Skeletal muscle satellite cell (primary cell): Measurements from ENCODE around the gene ODAD3.
"Not testable (repeated sequence)": the region's sequence is repeated elsewhere in the genome, so short reads cannot be mapped to it uniquely, and the experiment has no call there.

ENCODE experiments used
- H3K27me3 ChIP-seq: 2 replicates; pipeline ENCODE4 v1.7.0; 2013; ENCODE audit warnings: low read length; ENCODE audit not compliant: control insufficient read depth, insufficient read depth
- H3K36me3 ChIP-seq: 2 replicates; pipeline ENCODE4 v1.7.0; 2013; ENCODE audit warnings: mild to moderate bottlenecking, control low read depth, low read length; ENCODE audit not compliant: insufficient read depth
- H3K4me1 ChIP-seq: 2 replicates; pipeline ENCODE4 v1.7.0; 2013; ENCODE audit warnings: low read length; ENCODE audit not compliant: control insufficient read depth, insufficient read depth
- H3K4me2 ChIP-seq: 2 replicates; pipeline ENCODE4 v1.7.0; 2013; ENCODE audit warnings: mild to moderate bottlenecking, low read length
- H3K4me3 ChIP-seq: 2 replicates; pipeline ENCODE4 v1.7.0; 2013; ENCODE audit warnings: low read length
- H3K9ac ChIP-seq: 2 replicates; pipeline ENCODE4 v1.7.0; 2013; ENCODE audit warnings: mild to moderate bottlenecking, low read depth, low read length, moderate library complexity
- H3K9me3 ChIP-seq: replicated peaks from 2 replicates; pipeline ENCODE4 v1.7.0; 2013; ENCODE audit warnings: mild to moderate bottlenecking, control low read depth, low read length

Gene ODAD3

DNA sequence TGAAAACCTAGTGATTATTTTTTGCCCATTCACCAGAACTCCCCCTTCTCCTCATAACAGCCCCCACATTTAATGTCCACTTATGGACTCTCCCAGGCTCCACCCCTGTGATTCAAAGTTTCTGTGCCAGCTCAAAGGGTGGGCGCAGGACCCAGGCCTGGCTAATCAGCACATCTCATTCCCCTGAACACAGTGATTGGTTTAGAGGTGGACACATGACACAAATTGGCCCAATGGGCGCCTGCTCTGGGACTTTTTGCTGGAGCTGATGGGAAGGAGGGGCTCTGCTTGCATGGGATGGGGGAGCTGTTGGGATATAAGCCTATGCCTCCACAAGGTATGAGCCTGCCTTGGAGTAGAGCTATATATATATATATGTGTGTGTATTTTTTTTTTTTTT is 44.6 kb downstream of the ODAD3 start:
- no peaks in the 10 kb centered on the region for H3K36me3 ChIP-seq
- H3K9ac ChIP-seq = no peak overlapping the region
- H3K9me3 ChIP-seq = no peaks in the 10 kb centered on the region
- H3K4me3 ChIP-seq = no peak overlapping the region
- no peak overlapping the region for H3K4me2 ChIP-seq
- H3K4me1 ChIP-seq = no peaks in the 10 kb centered on the region
- no peaks in the 10 kb centered on the region for H3K27me3 ChIP-seq

DNA sequence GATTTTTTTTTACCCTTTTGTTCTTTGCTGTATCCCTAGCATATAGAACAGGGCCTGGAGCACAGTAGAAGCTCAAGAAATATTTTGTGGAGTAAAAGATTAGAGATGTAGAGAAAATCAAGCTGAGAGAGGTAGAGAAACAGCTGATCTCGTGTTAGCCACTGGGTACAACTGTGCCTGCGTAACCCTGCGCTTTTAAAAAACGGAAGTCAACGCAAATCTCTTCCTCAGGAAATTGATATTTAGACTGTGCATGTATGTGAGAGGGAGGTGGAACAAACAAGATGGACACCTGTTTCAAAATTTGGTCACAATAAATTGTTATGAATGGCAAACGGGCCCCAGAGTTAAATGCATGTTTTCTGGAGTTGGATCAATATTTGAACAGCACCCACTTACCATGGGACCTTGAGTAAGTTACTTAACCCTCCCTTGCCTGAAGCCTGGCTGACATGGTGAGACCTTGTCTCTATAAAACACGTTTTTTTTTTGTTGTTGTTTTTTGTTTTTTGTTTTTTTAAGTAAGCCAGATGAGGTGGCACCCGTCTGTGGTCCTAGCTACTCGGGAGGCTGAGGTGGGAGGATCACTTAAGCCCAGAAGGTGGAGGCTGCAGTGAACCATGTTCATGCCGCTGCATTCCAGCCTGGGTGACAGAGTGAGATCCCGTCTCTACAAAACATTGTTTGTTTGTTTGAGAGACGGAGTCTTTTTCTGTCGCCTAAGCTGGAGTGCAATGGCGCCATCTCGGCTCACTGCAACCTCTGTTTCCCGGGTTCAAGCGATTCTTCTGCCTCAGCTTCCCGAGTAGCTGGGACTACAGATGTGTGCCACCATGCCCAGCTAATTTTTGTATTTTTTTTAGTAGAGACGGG is 47.5 kb downstream of the ODAD3 start:
- peaks cover 6% of the 10 kb centered on the region for H3K27me3 ChIP-seq
- H3K4me3 ChIP-seq = no peak overlapping the region
- H3K9me3 ChIP-seq = no peaks in the 10 kb centered on the region
- no peak overlapping the region for H3K9ac ChIP-seq
- no peak overlapping the region for H3K4me2 ChIP-seq
- peaks cover 11% of the 10 kb centered on the region for H3K4me1 ChIP-seq
- no peaks in the 10 kb centered on the region for H3K36me3 ChIP-seq

DNA sequence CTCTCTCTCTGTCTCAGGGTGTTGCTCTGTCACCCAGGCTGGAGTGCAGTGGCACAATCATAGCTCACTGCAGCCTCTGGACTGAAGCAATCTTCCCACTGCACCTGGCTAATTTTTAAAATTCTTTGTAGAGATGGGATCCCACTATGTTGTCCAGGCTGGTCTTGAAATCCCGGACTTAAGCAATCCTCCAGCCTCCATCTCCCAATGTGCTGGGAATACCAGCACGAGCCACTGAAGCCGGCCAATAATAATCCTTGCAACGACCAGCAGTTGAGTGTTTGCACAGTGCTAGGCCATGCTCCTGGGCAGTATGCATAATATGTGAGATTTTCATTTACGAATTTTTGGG is 50.2 kb downstream of the ODAD3 start:
- H3K4me1 ChIP-seq = peaks cover 27% of the 10 kb centered on the region
- no peak overlapping the region for H3K4me3 ChIP-seq
- H3K9me3 ChIP-seq = no peaks in the 10 kb centered on the region
- no peak overlapping the region for H3K4me2 ChIP-seq
- H3K27me3 ChIP-seq = peaks cover 6% of the 10 kb centered on the region
- H3K36me3 ChIP-seq = no peaks in the 10 kb centered on the region
- H3K9ac ChIP-seq = no peak overlapping the region

DNA sequence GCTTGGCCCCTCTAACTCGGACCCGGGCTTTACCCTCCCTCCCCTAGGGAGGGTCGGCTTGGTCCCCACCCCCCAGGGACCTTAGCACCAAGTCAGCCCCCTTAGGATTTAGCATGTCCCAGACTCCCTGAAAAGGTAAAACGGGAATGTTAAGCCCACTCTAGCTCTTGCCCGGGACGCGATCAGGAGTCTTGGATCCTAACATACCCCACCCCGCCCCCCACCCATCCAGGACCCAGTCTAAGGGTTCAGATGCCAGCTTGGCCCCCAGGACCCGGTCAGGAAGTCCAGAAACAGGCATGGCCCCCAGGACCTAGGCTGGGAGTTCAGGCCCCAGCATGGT is 51.2 kb downstream of the ODAD3 start:
- H3K4me2 ChIP-seq = peak overlapping the region; percentile 76
- H3K9ac ChIP-seq = no peak overlapping the region
- H3K36me3 ChIP-seq = no peaks in the 10 kb centered on the region
- H3K4me1 ChIP-seq = peaks cover 30% of the 10 kb centered on the region
- H3K9me3 ChIP-seq = no peaks in the 10 kb centered on the region
- H3K4me3 ChIP-seq = peak overlapping the region; percentile 64
- peaks cover 6% of the 10 kb centered on the region for H3K27me3 ChIP-seq

DNA sequence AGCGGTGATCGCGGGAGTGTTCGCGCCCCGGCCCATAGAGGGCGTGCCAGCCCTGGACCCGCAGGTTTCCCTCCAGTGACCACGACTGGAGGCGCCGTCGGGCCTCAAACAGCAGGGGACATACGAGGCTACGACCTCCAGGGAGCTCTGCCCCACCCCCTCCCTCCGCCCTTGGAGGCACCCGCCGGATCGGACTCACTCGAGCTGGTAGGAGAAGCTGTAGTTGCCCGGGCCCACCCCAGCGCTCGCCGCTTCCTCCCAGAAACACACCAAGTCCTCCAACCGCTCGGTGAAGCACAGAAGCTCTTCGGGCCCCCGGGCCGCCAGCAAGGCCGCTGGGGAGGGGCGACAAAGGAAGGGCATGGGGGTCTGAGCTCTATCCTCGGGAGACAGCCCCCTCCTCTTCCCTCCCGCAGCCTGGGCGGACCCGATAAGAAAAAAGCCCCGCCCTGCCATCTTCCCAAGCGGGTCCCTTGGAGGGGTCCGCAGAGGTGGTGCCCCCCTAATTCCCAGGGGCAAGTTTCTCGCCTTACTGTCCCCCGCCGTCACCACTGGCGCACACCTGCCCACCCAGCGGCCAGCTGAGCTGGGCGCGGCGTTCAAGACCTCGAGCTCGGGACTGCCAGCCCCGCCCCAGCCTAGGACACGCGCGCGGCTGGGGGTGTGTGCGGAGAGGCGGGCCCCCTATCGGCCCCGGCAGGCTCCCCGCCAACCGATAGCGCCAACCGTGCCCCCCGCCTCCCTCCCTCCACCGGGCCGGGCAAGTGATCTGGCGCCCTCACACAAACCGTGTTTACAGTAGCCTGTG is 51.8 kb downstream of the ODAD3 start:
- H3K27me3 ChIP-seq = peaks cover 6% of the 10 kb centered on the region
- peak overlapping the region; percentile 64 for H3K4me3 ChIP-seq
- no peak overlapping the region for H3K9ac ChIP-seq
- no peaks in the 10 kb centered on the region for H3K36me3 ChIP-seq
- H3K4me2 ChIP-seq = peak overlapping the region; percentile 76
- peaks cover 36% of the 10 kb centered on the region for H3K4me1 ChIP-seq
- H3K9me3 ChIP-seq = no peaks in the 10 kb centered on the region

DNA sequence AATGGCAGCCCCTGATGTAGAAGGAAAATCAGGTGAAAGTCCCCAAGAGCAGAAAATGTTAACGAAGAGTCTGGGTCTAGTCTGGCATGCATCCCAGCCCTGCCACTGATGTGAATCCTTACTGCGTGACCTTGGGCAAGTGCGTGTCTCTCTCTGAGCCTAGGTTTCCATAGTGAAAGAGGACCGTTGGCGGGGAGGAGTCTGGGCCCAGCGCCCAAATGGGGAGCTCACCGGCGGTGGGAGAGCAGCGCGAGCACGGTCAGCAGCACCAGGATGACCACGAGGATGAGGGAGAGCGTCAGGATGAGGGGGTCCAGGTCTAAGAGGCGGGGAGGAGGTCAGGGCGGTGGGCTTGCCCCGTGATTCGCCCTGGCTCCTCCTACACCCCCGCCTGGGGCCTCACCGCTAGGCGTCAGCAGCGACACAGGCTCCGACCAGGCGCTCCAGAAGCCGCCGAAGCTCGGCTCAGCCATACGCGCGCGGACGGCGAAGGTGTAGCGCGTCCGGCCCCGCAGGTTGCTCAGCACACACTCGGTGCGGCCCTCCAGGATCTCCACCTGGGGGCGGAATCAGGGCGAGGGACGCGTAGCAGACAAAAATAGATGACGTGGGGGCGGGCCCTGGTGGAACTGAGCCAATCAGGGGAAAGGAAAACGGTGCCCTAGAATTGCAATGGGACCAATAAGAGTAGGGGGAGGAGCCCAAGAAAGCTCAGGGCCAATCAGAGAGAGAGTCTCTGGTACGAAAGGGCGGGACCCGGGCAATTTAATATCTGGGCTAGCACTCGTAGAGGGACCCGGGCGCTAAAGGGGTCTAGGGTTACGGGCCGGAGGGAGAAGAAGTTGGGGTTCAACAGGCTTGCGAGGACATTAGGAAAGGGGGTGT is 54.0 kb downstream of the ODAD3 start:
- no peaks in the 10 kb centered on the region for H3K9me3 ChIP-seq
- H3K4me3 ChIP-seq = peak overlapping the region; percentile 80
- H3K4me1 ChIP-seq = peaks cover 52% of the 10 kb centered on the region
- H3K36me3 ChIP-seq = no peaks in the 10 kb centered on the region
- peak overlapping the region; percentile 98 for H3K4me2 ChIP-seq
- peak overlapping the region; percentile 70 for H3K9ac ChIP-seq
- peaks cover 6% of the 10 kb centered on the region for H3K27me3 ChIP-seq

DNA sequence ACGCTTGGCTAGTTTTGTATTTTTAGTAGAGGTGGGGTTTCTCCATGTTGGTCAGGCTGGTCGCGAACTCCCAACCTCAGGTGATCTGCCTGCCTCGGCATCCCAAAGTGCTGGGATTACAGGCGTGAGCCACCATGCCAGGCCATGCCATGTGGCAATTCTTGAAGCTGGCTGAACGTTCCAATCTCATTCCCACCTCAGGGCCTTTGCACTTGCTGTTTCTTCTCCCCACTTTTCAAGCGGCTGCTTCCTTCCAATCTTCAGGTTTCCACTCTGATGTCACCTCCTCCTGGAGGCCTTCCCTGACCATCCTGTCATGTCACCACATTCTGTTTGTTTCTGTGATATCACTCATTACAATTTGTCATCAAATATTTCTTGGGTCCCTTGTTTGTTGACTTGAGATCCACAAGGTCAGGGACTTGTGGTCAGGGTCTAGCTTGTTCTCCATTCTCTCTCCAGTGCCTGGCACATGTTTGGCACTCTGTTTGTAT is 55.0 kb downstream of the ODAD3 start:
- Histone ChIP-seq H3K4me3 (peak overlapping the region; percentile 80), H3K4me2 (peak overlapping the region; percentile 98), H3K27me3 (peaks cover 6% of the 10 kb centered on the region), H3K9ac (no peak overlapping the region), H3K9me3 (no peaks in the 10 kb centered on the region), H3K36me3 (no peaks in the 10 kb centered on the region), H3K4me1 (peaks cover 61% of the 10 kb centered on the region)

DNA sequence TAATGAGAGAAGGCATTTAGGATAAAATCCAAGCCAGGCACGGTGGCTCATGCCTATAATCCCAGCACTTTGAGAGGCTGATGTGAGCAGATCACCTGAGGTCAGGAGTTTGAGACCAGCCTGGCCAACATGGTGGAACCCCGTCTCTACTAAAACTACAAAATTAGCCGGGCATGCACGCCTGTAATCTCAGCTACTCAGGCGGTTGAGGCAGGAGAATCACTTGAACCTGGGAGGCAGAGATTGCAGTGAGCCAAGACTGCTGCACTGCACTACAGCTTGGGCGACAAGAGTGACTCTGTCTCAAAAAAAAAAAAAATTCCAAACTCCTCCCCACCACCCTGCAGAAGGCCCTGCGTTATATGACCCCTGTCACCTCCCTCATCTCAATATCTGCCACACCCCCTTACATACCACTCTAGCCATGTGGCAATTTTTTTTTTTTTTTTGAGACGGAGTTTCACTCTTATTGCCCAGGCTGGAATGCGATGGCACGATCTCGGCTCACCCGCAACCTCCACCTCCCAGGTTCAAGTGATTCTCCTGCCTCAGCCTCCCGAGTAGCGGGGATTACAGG is 55.6 kb downstream of the ODAD3 start:
- H3K4me3 ChIP-seq, H3K27me3 ChIP-seq, H3K36me3 ChIP-seq, H3K9me3 ChIP-seq, H3K4me2 ChIP-seq, H3K9ac ChIP-seq: not testable (repeated sequence)
- peaks cover 61% of the 10 kb centered on the region for H3K4me1 ChIP-seq

DNA sequence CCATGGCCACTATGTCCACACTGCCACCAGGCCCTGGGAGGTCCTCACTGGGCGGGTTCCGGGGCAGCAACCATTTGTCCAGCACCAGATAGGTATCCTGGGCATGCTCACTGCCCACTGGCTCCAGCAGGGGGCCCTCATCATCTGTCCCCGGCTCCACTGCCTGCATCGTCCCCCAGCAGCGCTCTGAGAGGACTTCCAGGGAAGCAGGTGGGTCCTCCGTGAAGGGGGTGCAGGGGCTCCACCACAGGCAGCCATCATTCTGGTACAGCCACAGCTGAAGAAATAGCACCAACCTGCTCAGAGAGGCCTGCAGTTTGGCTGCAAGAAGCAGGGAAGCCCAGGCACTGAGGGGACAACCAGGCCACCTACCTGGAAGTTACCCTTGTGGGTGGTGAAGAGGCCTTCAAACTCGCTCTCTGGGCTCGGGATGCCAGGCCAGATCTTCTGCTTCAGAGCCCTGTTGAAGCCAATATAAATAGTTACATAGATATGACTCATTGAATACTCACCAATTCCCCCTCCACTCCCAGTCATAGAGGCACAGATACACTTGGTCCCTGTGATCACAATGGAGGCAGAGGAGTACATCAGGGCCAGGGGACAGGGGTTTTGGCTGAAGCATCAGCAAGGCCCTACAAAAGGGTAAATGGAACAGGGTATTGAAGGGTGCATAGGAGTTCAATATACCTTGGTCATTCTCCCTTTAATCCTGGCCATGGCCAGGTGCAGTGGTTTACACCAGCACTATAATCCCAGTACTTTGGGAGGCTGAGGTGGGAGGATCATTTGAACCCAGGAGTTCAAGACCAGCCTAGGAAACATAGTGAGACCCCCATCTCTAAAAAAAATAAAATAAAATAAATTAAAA is 56.4 kb downstream of the ODAD3 start:
- Histone ChIP-seq H3K9ac (no peak overlapping the region), H3K27me3 (peaks cover 6% of the 10 kb centered on the region), H3K36me3 (no peaks in the 10 kb centered on the region), H3K4me1 (peaks cover 61% of the 10 kb centered on the region), H3K9me3 (no peaks in the 10 kb centered on the region), H3K4me3 (peak overlapping the region; percentile 54), H3K4me2 (peak overlapping the region; percentile 75)

DNA sequence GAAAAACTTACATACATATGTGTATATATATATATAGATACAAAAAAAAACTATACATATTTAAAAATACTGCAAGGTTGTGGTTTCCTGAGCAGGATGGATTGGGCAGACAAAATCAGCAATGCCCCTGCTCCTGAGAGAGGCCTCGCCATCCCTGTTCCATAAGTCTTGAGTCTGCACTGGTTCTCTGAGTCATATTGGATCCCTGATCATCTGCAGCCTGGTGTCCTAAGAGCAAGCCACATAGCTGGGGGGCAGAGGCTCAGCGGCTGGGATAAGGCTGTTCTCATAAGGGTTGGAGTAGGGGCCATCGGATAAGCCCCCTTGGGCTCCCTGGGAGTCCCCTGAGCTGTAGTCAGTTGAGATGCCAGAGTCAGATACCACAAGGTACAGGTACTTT is 57.2 kb downstream of the ODAD3 start:
- Histone ChIP-seq H3K9ac (no peak overlapping the region), H3K4me2 (peak overlapping the region; percentile 75), H3K36me3 (no peaks in the 10 kb centered on the region), H3K4me3 (no peak overlapping the region), H3K4me1 (peaks cover 55% of the 10 kb centered on the region), H3K27me3 (peaks cover 3% of the 10 kb centered on the region), H3K9me3 (no peaks in the 10 kb centered on the region)
